Peyer's patch (tissue), 4 donors: ENCODE data around the gene MTMR1. TPM values are rescaled to one million over a fixed set of nuclear protein-coding genes. Genes with fewer than 3 reads are reported as not detected.

ENCODE experiments used
- DNase-seq, 3 donors: peaks; one replicate each; pipeline ENCODE4 v3.0.0-alpha.2; 2017 to 2019
- H3K27ac ChIP-seq, 4 donors: fragments of 200-600 bp; sonication (generic); one replicate each; pipeline ENCODE4 v1.5.1; 2016 to 2019
- H3K27me3 ChIP-seq, 2 donors: fragments of 200-600 bp; sonication (generic); one replicate each; pipeline ENCODE4 v1.5.1; 2019
- H3K36me3 ChIP-seq, 3 donors: fragments of 200-600 bp; sonication (generic); one replicate each; pipeline ENCODE4 v1.5.1; 2016 to 2019
- H3K4me1 ChIP-seq, 4 donors: fragments of 200-600 bp; sonication (generic); one replicate each; pipeline ENCODE4 v1.5.1; 2016 to 2019
- H3K4me3 ChIP-seq, 4 donors: fragments of 200-600 bp; sonication (generic); 1 replicate in 3 of 4; 2 replicates in 1 of 4; pipeline ENCODE4 v1.5.1; 2016 to 2019; ENCODE audit warnings: mild to moderate bottlenecking in 1 of 4
- H3K9me3 ChIP-seq, 4 donors: fragments of 200-600 bp; sonication (generic); one replicate each; pipeline ENCODE4 v1.5.1; 2016 to 2019; ENCODE audit warnings: mild to moderate bottlenecking in 1 of 4
- POLR2A ChIP-seq, 2 donors: fragments of 450-650 bp; IDR thresholded peaks; one replicate each; pipeline ENCODE4 v1.5.1; 2017; ENCODE audit warnings: antibody characterized with exemption in 2 of 2, mild to moderate bottlenecking in 2 of 2, moderate library complexity in 2 of 2
- total RNA-seq, 4 donors: library from RNA; depleted of rRNA; stranded (reverse); fragments of >200 nt; gene quantifications; one replicate each; pipeline ENCODE4 v1.1.0, GENCODE V29; 2016
- TF ChIP-seq, protein P1 (sequence below), 6 experiments: fragments of 450-650 bp in 4 of 6; fragments of 200-600 bp in 2 of 6; sonication (generic) in 1 of 6; IDR thresholded peaks; one replicate each; pipeline ENCODE4 v1.5.1; 2017 to 2019; ENCODE audit warnings: antibody characterized with exemption in 6 of 6, mild to moderate bottlenecking in 3 of 6, moderate library complexity in 1 of 6

MTMR1 gene
- total RNA-seq, 4 donors from 2014 or later: 13.3 to 58.6 (median 18.7) TPM

DNA sequence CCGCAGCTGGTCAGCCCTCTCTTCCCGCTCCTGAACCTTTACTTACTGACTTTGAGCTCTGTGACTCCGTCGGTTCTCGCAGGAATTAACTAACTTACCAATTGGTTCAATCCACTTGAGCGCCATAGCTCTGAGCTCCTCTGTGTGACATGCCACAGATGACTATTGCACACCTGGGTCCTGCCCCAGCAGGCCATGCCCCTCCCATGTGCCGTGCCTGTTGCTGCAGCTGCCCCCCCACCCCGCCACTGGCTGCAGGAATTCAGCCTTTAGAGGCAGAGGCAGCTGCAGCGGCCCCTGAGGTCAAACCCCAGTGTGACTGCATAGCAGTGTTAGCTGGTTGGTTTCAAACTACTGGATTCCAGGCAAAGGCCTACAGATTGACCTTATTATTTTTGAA lies 70.6 kb downstream of the MTMR1 start:
- no peak for DNase-seq
- H3K9me3 ChIP-seq: no peaks in the 10 kb centered on the region
- H3K36me3 ChIP-seq: no peaks in the 10 kb centered on the region
- H3K27me3 ChIP-seq: no peaks in the 10 kb centered on the region
- no peak overlapping the region for H3K4me3 ChIP-seq
- no peaks in the 10 kb centered on the region for H3K4me1 ChIP-seq
- H3K27ac ChIP-seq: no peak overlapping the region
- TF ChIP-seq POLR2A (IDR thresholded peaks at IDR 0.05): no peak
- TF ChIP-seq, protein P1, sequence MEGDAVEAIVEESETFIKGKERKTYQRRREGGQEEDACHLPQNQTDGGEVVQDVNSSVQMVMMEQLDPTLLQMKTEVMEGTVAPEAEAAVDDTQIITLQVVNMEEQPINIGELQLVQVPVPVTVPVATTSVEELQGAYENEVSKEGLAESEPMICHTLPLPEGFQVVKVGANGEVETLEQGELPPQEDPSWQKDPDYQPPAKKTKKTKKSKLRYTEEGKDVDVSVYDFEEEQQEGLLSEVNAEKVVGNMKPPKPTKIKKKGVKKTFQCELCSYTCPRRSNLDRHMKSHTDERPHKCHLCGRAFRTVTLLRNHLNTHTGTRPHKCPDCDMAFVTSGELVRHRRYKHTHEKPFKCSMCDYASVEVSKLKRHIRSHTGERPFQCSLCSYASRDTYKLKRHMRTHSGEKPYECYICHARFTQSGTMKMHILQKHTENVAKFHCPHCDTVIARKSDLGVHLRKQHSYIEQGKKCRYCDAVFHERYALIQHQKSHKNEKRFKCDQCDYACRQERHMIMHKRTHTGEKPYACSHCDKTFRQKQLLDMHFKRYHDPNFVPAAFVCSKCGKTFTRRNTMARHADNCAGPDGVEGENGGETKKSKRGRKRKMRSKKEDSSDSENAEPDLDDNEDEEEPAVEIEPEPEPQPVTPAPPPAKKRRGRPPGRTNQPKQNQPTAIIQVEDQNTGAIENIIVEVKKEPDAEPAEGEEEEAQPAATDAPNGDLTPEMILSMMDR (IDR thresholded peaks at IDR 0.05): no peak

DNA sequence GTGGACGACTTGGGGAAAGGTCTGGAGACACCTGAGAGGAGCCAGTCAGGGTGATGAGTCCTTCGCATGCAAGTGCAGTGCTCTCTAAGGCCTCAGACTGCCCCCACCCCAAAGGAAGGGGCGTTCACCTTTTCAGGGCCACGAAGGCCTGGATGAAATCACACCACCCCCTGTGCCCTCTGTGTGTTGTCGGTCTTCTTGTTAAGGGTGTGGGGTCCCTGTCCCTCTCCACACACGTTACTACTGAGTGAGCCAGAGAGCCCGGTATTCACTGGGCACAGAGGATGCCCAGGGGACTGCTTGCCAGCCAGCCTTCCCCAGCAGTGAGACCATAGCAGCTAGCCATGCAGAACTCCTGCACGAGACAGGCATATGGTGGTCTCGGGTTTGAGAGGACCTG lies 72.0 kb downstream of the MTMR1 start:
- Histone ChIP-seq H3K4me3 (no peak overlapping the region), H3K4me1 (no peaks in the 10 kb centered on the region), H3K36me3 (peaks cover 0 to 3% (median 0%) of the 10 kb centered on the region in 3 donors), H3K27ac (no peak overlapping the region), H3K9me3 (no peaks in the 10 kb centered on the region), H3K27me3 (no peaks in the 10 kb centered on the region)
- no peak for DNase-seq
- TF ChIP-seq, protein P1 (IDR thresholded peaks at IDR 0.05): no peak
- no peak for TF ChIP-seq POLR2A (IDR thresholded peaks at IDR 0.05)

DNA sequence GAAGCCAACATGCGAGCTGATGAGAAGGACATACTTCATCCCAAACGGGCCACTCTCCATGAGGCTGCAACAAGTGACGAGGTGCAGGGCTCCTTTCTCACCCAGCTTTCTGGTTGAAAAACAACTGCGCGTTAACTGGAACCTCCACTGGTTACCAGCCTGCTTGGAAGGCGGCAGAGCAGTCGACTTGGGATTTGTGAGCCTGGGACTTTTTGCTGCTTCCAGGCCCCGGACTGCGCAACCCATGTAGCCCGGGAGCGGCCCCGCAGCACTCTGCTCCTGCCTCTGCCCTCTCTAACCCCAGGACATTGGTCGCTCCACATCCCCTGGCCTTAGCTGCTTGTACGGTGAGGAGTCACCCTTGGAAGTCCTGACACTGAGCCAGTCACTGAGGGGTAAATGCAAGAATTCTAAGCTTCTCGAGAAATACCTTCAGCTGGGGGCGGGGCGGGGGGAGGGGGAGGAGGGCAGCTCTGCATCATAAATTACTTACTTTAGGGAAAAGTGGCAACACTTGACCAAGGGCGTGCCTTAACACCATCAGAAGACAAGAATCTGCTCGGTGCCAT lies 72.7 kb downstream of the MTMR1 start:
- no peak overlapping the region for H3K27ac ChIP-seq
- H3K4me1 ChIP-seq: no peaks in the 10 kb centered on the region
- H3K9me3 ChIP-seq: no peaks in the 10 kb centered on the region
- H3K36me3 ChIP-seq: peaks cover 0 to 3% (median 0%) of the 10 kb centered on the region in 3 donors
- TF ChIP-seq, protein P1 (IDR thresholded peaks at IDR 0.05): no peak
- TF ChIP-seq POLR2A (IDR thresholded peaks at IDR 0.05): no peak
- no peak for DNase-seq
- H3K27me3 ChIP-seq: no peaks in the 10 kb centered on the region
- H3K4me3 ChIP-seq: no peak overlapping the region

DNA sequence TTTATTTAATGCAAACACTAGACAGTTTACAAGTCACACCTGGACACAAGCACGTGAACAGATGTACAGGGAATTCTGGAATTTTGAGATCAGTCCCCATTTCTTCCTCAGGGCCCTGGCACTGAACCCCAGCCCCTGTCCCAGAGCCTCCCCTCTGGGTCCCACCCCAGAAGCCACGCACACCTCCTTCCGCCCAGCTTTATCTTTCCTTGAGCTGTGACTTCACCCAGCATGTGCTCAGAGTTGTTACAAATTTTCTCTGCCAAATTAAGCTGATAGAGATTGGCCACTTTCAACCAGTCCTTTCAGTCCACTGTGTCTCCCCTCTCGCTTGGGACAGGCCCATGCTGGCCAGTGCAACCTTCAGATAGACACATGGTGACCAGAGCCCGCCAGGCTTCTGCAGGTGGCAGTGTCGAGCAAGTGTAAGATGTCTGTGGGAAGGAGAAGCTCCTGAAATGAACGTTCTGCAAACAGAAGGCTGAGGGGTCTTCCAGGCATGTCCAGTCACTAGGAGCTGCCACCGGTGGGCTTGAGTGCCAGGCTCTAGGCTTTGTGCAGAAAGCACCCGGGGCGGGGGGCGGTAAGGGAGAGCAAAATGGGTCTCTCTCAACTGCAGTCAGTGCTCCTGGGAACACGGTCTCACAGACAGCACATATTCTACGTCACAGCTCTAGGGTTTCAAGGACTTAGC lies 73.3 kb downstream of the MTMR1 start:
- Histone ChIP-seq H3K27ac (no peak overlapping the region), H3K4me3 (no peak overlapping the region), H3K4me1 (no peaks in the 10 kb centered on the region), H3K27me3 (no peaks in the 10 kb centered on the region), H3K36me3 (peaks cover 0 to 3% (median 0%) of the 10 kb centered on the region in 3 donors), H3K9me3 (no peaks in the 10 kb centered on the region)
- TF ChIP-seq, protein P1 (IDR thresholded peaks at IDR 0.05): no peak
- no peak for TF ChIP-seq POLR2A (IDR thresholded peaks at IDR 0.05)
- no peak for DNase-seq

DNA sequence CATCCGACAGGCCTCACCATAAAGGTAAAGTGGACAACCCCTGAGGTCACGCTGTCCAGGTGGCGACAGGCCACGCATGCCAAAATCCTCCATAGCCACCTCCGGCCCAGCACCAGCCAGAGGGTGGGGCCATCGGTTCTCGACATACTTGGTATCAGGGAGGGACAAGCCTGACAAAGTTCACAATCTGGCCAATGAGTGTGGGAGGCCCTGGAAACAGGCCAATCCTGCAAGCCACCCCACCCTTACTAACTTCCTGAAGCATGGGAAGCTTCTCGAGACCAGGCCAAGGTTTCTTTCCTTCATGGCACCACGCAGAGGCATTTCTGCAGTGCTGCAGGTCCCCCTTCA lies 73.8 kb downstream of the MTMR1 start:
- H3K27me3 ChIP-seq: no peaks in the 10 kb centered on the region
- H3K36me3 ChIP-seq: peaks cover 0 to 3% (median 0%) of the 10 kb centered on the region in 3 donors
- DNase-seq: no peak
- TF ChIP-seq, protein P1 (IDR thresholded peaks at IDR 0.05): no peak
- no peak for TF ChIP-seq POLR2A (IDR thresholded peaks at IDR 0.05)
- no peak overlapping the region for H3K27ac ChIP-seq
- H3K9me3 ChIP-seq: no peaks in the 10 kb centered on the region
- no peaks in the 10 kb centered on the region for H3K4me1 ChIP-seq
- no peak overlapping the region for H3K4me3 ChIP-seq
